Neuronal stem cell (in vitro differentiated cells): Measurements from ENCODE around the gene TMPRSS5.

Experiments
- DNase-seq: peaks from one replicate; pipeline ENCODE4 v3.0.0-alpha.2; 2013; ENCODE audit warnings: low spot score
- H2AFZ ChIP-seq: one replicate; pipeline ENCODE4 v1.6.1; 2013; ENCODE audit warnings: mild to moderate bottlenecking, low read length, inconsistent platforms
- H2AK5ac ChIP-seq: 2 replicates; pipeline ENCODE4 v1.6.1; 2013; ENCODE audit warnings: low read depth, mild to moderate bottlenecking, inconsistent platforms, low read length, moderate library complexity, mixed read lengths
- H2BK120ac ChIP-seq: 2 replicates; pipeline ENCODE4 v1.6.1; 2013; ENCODE audit warnings: low read depth, mild to moderate bottlenecking, inconsistent platforms, low read length, moderate library complexity, mixed read lengths
- H2BK12ac ChIP-seq: one replicate; pipeline ENCODE4 v1.6.1; 2013; ENCODE audit warnings: low read length, inconsistent platforms
- H2BK15ac ChIP-seq: 2 replicates; pipeline ENCODE4 v1.6.1; 2013; ENCODE audit warnings: mild to moderate bottlenecking, low read length, inconsistent platforms, mixed read lengths
- H2BK5ac ChIP-seq: one replicate; pipeline ENCODE4 v1.6.1; 2013; ENCODE audit warnings: inconsistent platforms, mild to moderate bottlenecking, low read length, moderate library complexity
- H3K14ac ChIP-seq: one replicate; pipeline ENCODE4 v1.6.1; 2013; ENCODE audit warnings: low read length, inconsistent platforms
- H3K18ac ChIP-seq: 2 replicates; pipeline ENCODE4 v1.6.1; 2013; ENCODE audit warnings: low read length, inconsistent platforms
- H3K23ac ChIP-seq: 2 replicates; pipeline ENCODE4 v1.6.1; 2013; ENCODE audit warnings: low read depth, mild to moderate bottlenecking, mixed read lengths, low read length, inconsistent platforms; ENCODE audit not compliant: poor library complexity
- H3K27ac ChIP-seq: replicated peaks from 3 replicates; pipeline ENCODE4 v1.5.1; 2013; ENCODE audit warnings: low read length, inconsistent platforms
- H3K27me3 ChIP-seq, 3 experiments: 2 replicates each; pipeline ENCODE4 v1.6.1; 2013; ENCODE audit warnings: low read length in 3 of 3, mild to moderate bottlenecking in 2 of 3, inconsistent platforms in 1 of 3, low read depth in 1 of 3, mixed read lengths in 1 of 3, moderate library complexity in 1 of 3; ENCODE audit not compliant: control insufficient read depth in 3 of 3, insufficient read depth in 3 of 3
- H3K36me3 ChIP-seq, 2 donors: replicated peaks in 1 of 2; 2 replicates each; pipeline ENCODE4 v1.6.1; 2013; ENCODE audit warnings: low read length in 2 of 2; ENCODE audit not compliant: control insufficient read depth in 2 of 2, insufficient read depth in 2 of 2
- H3K4ac ChIP-seq: 2 replicates; pipeline ENCODE4 v1.6.1; 2013; ENCODE audit warnings: inconsistent platforms, mild to moderate bottlenecking, low read length, moderate library complexity
- H3K4me1 ChIP-seq, 2 donors: 1 replicate in 1 of 2; 2 replicates in 1 of 2; pipeline ENCODE4 v1.6.1; 2013; ENCODE audit warnings: low read length in 2 of 2, low read depth in 1 of 2; ENCODE audit not compliant: control insufficient read depth in 2 of 2, insufficient read depth in 1 of 2
- H3K4me2 ChIP-seq: one replicate; pipeline ENCODE4 v1.6.1; 2013; ENCODE audit warnings: mild to moderate bottlenecking, low read length, inconsistent platforms; ENCODE audit not compliant: insufficient read depth, poor library complexity, severe bottlenecking
- H3K4me3 ChIP-seq, 2 donors: 2 replicates each; pipeline ENCODE4 v1.5.1; 2013; ENCODE audit warnings: low read length in 2 of 2, mild to moderate bottlenecking in 2 of 2, inconsistent platforms in 1 of 2, moderate library complexity in 1 of 2
- H3K79me1 ChIP-seq: one replicate; pipeline ENCODE4 v1.6.1; 2013; ENCODE audit warnings: low read depth, mild to moderate bottlenecking, inconsistent platforms, low read length, moderate library complexity
- H3K9ac ChIP-seq: one replicate; pipeline ENCODE4 v1.6.1; 2013; ENCODE audit warnings: mild to moderate bottlenecking, low read depth, low read length, inconsistent platforms; ENCODE audit not compliant: poor library complexity
- H3K9me3 ChIP-seq, 2 donors: replicated peaks in 1 of 2; 2 replicates each; pipeline versions ENCODE3 to v1.6.1; 2013; ENCODE audit warnings: low read length in 2 of 2, mild to moderate bottlenecking in 2 of 2, inconsistent platforms in 1 of 2, low read depth in 1 of 2, mixed read lengths in 1 of 2, moderate library complexity in 1 of 2; ENCODE audit not compliant: control insufficient read depth in 2 of 2, insufficient read depth in 1 of 2
- H4K8ac ChIP-seq: one replicate; pipeline ENCODE4 v1.6.1; 2013; ENCODE audit warnings: low read depth, mild to moderate bottlenecking, inconsistent platforms, low read length, moderate library complexity
- H4K91ac ChIP-seq: one replicate; pipeline ENCODE4 v1.6.1; 2013; ENCODE audit warnings: low read length, low read depth, mild to moderate bottlenecking, inconsistent platforms; ENCODE audit not compliant: poor library complexity
- WGBS, 2 donors: extraction: QIAGEN DNeasy Blood & Tissue Kit; methylation state at CpG; one replicate each; pipeline ENCODE4 v1.1.7; 2013; ENCODE audit warnings: missing lambda C conversion rate in 2 of 2, mixed read lengths in 1 of 2; ENCODE audit not compliant: insufficient read length in 2 of 2, insufficient replicate concordance in 1 of 2; ENCODE audit errors: extremely low coverage in 2 of 2; 5-methylcytosine and 5-hydroxymethylcytosine counted together

The TMPRSS5 gene

GRCh38 chr11:113670831-113671215, 35.3 kb downstream of the TMPRSS5 start:
- H3K4me3 ChIP-seq, result no peak overlapping the region
- no peak overlapping the region for H4K91ac ChIP-seq
- H3K79me1 ChIP-seq, result no peaks in the 10 kb centered on the region
- no peak overlapping the region for H2BK15ac ChIP-seq
- H3K9me3 ChIP-seq, result no peaks in the 10 kb centered on the region
- no CpG with 5 or more reads among the region's 3 CpGs for WGBS, 2 donors
- H2BK5ac ChIP-seq, result no peak overlapping the region
- H2BK120ac ChIP-seq, result no peak overlapping the region
- H3K4ac ChIP-seq, result no peak overlapping the region
- H2BK12ac ChIP-seq, result no peak overlapping the region
- H2AK5ac ChIP-seq, result no peak overlapping the region
- H3K27ac ChIP-seq, result no peak overlapping the region
- H3K4me1 ChIP-seq, result peaks cover 15 to 22% of the 10 kb centered on the region in 2 donors
- H3K27me3 ChIP-seq, result no peaks in the 10 kb centered on the region
- H3K23ac ChIP-seq, result no peak overlapping the region
- no peak overlapping the region for H3K4me2 ChIP-seq
- no peak overlapping the region for H3K14ac ChIP-seq
- no peaks in the 10 kb centered on the region for H3K36me3 ChIP-seq
- no peak overlapping the region for H4K8ac ChIP-seq
- H3K18ac ChIP-seq, result no peak overlapping the region
- no peak overlapping the region for H3K9ac ChIP-seq
- no peak overlapping the region for H2AFZ ChIP-seq
- no peak for DNase-seq

GRCh38 chr11:113670149-113670830, 35.8 kb downstream of the TMPRSS5 start:
- no peak overlapping the region for H2AFZ ChIP-seq
- H3K4me2 ChIP-seq, result no peak overlapping the region
- H2BK5ac ChIP-seq, result no peak overlapping the region
- H3K4me3 ChIP-seq, result no peak overlapping the region
- H3K23ac ChIP-seq, result no peak overlapping the region
- H3K4me1 ChIP-seq, result peaks cover 15 to 16% of the 10 kb centered on the region in 2 donors
- no peak overlapping the region for H3K9ac ChIP-seq
- no peak overlapping the region for H2BK15ac ChIP-seq
- H3K27me3 ChIP-seq, result no peaks in the 10 kb centered on the region
- no peaks in the 10 kb centered on the region for H3K9me3 ChIP-seq
- no peak overlapping the region for H2BK12ac ChIP-seq
- no peak for DNase-seq
- no peak overlapping the region for H4K91ac ChIP-seq
- H3K18ac ChIP-seq, result no peak overlapping the region
- H4K8ac ChIP-seq, result no peak overlapping the region
- no peaks in the 10 kb centered on the region for H3K79me1 ChIP-seq
- no peaks in the 10 kb centered on the region for H3K36me3 ChIP-seq
- no peak overlapping the region for H3K14ac ChIP-seq
- no peak overlapping the region for H3K4ac ChIP-seq
- no peak overlapping the region for H2BK120ac ChIP-seq
- H2AK5ac ChIP-seq, result no peak overlapping the region
- H3K27ac ChIP-seq, result no peak overlapping the region

GRCh38 chr11:113668255-113668654, 37.9 kb downstream of the TMPRSS5 start:
- Histone ChIP-seq H3K23ac (no peak overlapping the region), H3K14ac (no peak overlapping the region), H4K8ac (no peak overlapping the region), H2AK5ac (no peak overlapping the region), H3K9me3 (no peaks in the 10 kb centered on the region), H3K36me3 (no peaks in the 10 kb centered on the region), H2BK15ac (no peak overlapping the region), H3K4ac (no peak overlapping the region), H3K79me1 (no peaks in the 10 kb centered on the region), H4K91ac (no peak overlapping the region), H3K4me1 (peaks cover 4 to 7% of the 10 kb centered on the region in 2 donors), H3K27ac (no peak overlapping the region), H3K4me2 (no peak overlapping the region), H2BK12ac (no peak overlapping the region), H3K4me3 (no peak overlapping the region), H2AFZ (no peak overlapping the region), H2BK120ac (no peak overlapping the region), H2BK5ac (no peak overlapping the region), H3K27me3 (no peaks in the 10 kb centered on the region), H3K9ac (no peak overlapping the region), H3K18ac (no peak overlapping the region)
- DNase-seq, result no peak

- Histone ChIP-seq H2AFZ (no peak overlapping the region), H3K4me1 (peaks cover 0 to 3% of the 10 kb centered on the region in 2 donors), H2BK12ac (no peak overlapping the region), H2BK5ac (no peak overlapping the region), H3K27ac (no peak overlapping the region), H3K4me2 (no peak overlapping the region), H3K14ac (no peak overlapping the region), H3K23ac (no peak overlapping the region), H3K79me1 (no peaks in the 10 kb centered on the region), H4K8ac (no peak overlapping the region), H4K91ac (no peak overlapping the region), H3K27me3 (no peaks in the 10 kb centered on the region), H3K9ac (no peak overlapping the region), H3K9me3 (no peaks in the 10 kb centered on the region), H3K36me3 (no peaks in the 10 kb centered on the region), H2BK120ac (no peak overlapping the region), H3K4me3 (no peak overlapping the region), H2BK15ac (no peak overlapping the region), H3K18ac (no peak overlapping the region), H3K4ac (no peak overlapping the region), H2AK5ac (no peak overlapping the region)
- no CpG with 5 or more reads among the region's 1 CpG for WGBS, 2 donors
- DNase-seq, result no peak
Observed at GRCh38 chr11:113667801-113668200, 38.3 kb downstream of the TMPRSS5 start.
